ENCODE data around the gene FETUB. TPM values are rescaled to one million over a fixed set of nuclear protein-coding genes. Genes with fewer than 3 reads are reported as not detected.
"Not testable (repeated sequence)": the region's sequence is repeated elsewhere in the genome, so short reads cannot be mapped to it uniquely, and the experiment has no call there.

FETUB gene
- total and polyA plus RNA-seq, 8 donors: not detected

- intact Hi-C loops (cut with DNase I): no loop called here
- no peak overlapping the region for H3K27ac ChIP-seq
- ATAC-seq (peak in 3 of 4 donors; percentile 38 to 47 (median 43)), DNase-seq (no peak), FAIRE-seq (no peak)
- TF ChIP-seq CTCF (IDR thresholded peaks at IDR 0.05): no peak
- no peaks in the 10 kb centered on the region for H3K9me3 ChIP-seq
- H3K4me1 ChIP-seq: no peaks in the 10 kb centered on the region
- H3K36me3 ChIP-seq: no peaks in the 10 kb centered on the region
- no peak overlapping the region for H3K4me3 ChIP-seq
- H3K27me3 ChIP-seq: no peaks in the 10 kb centered on the region
Observed at GRCh38 chr3:186633481-186633880, 6.7 kb upstream of the FETUB start.

- 56 to 57% methylated on average over 5 of the region's 5 CpGs for WGBS, 2 donors
- FAIRE-seq; H3K4me3 ChIP-seq; H3K27ac ChIP-seq; H3K4me1 ChIP-seq; intact Hi-C loops (cut with DNase I); H3K36me3 ChIP-seq; DNase-seq; ATAC-seq; H3K27me3 ChIP-seq; H3K9me3 ChIP-seq: not testable (repeated sequence)
Observed at GRCh38 chr3:186634207-186634606, 6.0 kb upstream of the FETUB start.

GRCh38 chr3:186635532-186635931, 4.7 kb upstream of the FETUB start:
- no peak for FAIRE-seq
- Histone ChIP-seq H3K4me1 (no peaks in the 10 kb centered on the region), H3K9me3 (no peaks in the 10 kb centered on the region), H3K4me3 (no peak overlapping the region), H3K27me3 (no peaks in the 10 kb centered on the region), H3K27ac (no peak overlapping the region), H3K36me3 (no peaks in the 10 kb centered on the region)
- intact Hi-C loops (cut with DNase I): no loop called here
- no peak for DNase-seq
- WGBS, 2 donors: 77 to 85% methylated on average over 3 of the region's 3 CpGs
- no peak for TF ChIP-seq CTCF (IDR thresholded peaks at IDR 0.05)
- ATAC-seq: no peak

- H3K4me3 ChIP-seq: no peak overlapping the region
- H3K4me1 ChIP-seq: no peaks in the 10 kb centered on the region
- ATAC-seq (no peak), FAIRE-seq (no peak), DNase-seq (no peak)
- no peaks in the 10 kb centered on the region for H3K27me3 ChIP-seq
- intact Hi-C loops (cut with DNase I): no loop called here
- no peaks in the 10 kb centered on the region for H3K9me3 ChIP-seq
- WGBS, 2 donors: 81 to 84% methylated on average over 7 of the region's 7 CpGs
- no peaks in the 10 kb centered on the region for H3K36me3 ChIP-seq
- no peak for TF ChIP-seq CTCF (IDR thresholded peaks at IDR 0.05)
- no peak overlapping the region for H3K27ac ChIP-seq
Observed at GRCh38 chr3:186636536-186636935, 3.7 kb upstream of the FETUB start.

GRCh38 chr3:186637686-186638085, 2.5 kb upstream of the FETUB start:
- Histone ChIP-seq H3K36me3 (no peaks in the 10 kb centered on the region), H3K9me3 (no peaks in the 10 kb centered on the region), H3K27me3 (no peaks in the 10 kb centered on the region), H3K4me3 (no peak overlapping the region), H3K27ac (no peak overlapping the region), H3K4me1 (no peaks in the 10 kb centered on the region)
- 61 to 62% methylated on average over 3 of the region's 3 CpGs for WGBS, 2 donors
- no peak for DNase-seq
- no peak for ATAC-seq
- FAIRE-seq: no peak
- no peak for TF ChIP-seq CTCF (IDR thresholded peaks at IDR 0.05)
- intact Hi-C loops (cut with DNase I): no loop called here

GRCh38 chr3:186638259-186638658, 1.9 kb upstream of the FETUB start:
- 92 to 95% methylated on average over 2 of the region's 2 CpGs for WGBS, 2 donors
- no peaks in the 10 kb centered on the region for H3K36me3 ChIP-seq
- no peak for ATAC-seq
- H3K27ac ChIP-seq: no peak overlapping the region
- intact Hi-C loops (cut with DNase I): no loop called here
- no peak for DNase-seq
- H3K4me1 ChIP-seq: no peaks in the 10 kb centered on the region
- H3K4me3 ChIP-seq: no peak overlapping the region
- no peaks in the 10 kb centered on the region for H3K27me3 ChIP-seq
- no peak for FAIRE-seq
- no peaks in the 10 kb centered on the region for H3K9me3 ChIP-seq
- TF ChIP-seq CTCF (IDR thresholded peaks at IDR 0.05): no peak
